Stimulated activated naive B cell treated with anti-CD40 and anti-IgM and Interleukin-4, amounts not matched to agents 10 μg/mL and 1 μg/mL and 100 μg/mL, for 72 hours (primary cell): ENCODE results near the gene PIGM.

Source experiments
- ATAC-seq, 2 donors: fragments of 150-1000 bp; cut with Tn5 transposase; replicated peaks; 2 replicates each; pipeline ENCODE4 v1.10.0; 2021; ENCODE audit warnings: moderate library complexity in 1 of 2
- DNase-seq: peaks from one replicate; pipeline ENCODE4 v3.0.0; 2021
- H3K27ac Mint-ChIP-seq: one replicate; pipeline ENCODE4 v1.8.0; 2022; ENCODE audit warnings: mild to moderate bottlenecking, mixed read lengths
- H3K27me3 Mint-ChIP-seq, 2 donors: one replicate each; pipeline ENCODE4 v1.8.0; 2022; ENCODE audit warnings: mixed read lengths in 2 of 2
- H3K36me3 Mint-ChIP-seq, 2 donors: one replicate each; pipeline ENCODE4 v1.8.0; 2022; ENCODE audit warnings: mixed read lengths in 2 of 2, mild to moderate bottlenecking in 1 of 2
- H3K4me1 Mint-ChIP-seq, 2 donors: one replicate each; pipeline ENCODE4 v1.8.0; 2022; ENCODE audit warnings: mixed read lengths in 2 of 2, mild to moderate bottlenecking in 1 of 2
- H3K4me3 Mint-ChIP-seq, 2 donors: one replicate each; pipeline ENCODE4 v1.8.0; 2022; ENCODE audit warnings: mild to moderate bottlenecking in 2 of 2, mixed read lengths in 2 of 2, moderate library complexity in 1 of 2
- H3K9me3 Mint-ChIP-seq, 2 donors: one replicate each; pipeline ENCODE4 v1.8.0; 2022; ENCODE audit warnings: mixed read lengths in 2 of 2, mild to moderate bottlenecking in 1 of 2

Gene PIGM

GRCh38 chr1:160031365-160032164 lies at the start of gene PIGM:
PIGM (minus strand) TSS chr1:160031990; CDS start chr1:160031739, 251 bp downstream.
- DNase-seq, result peak; percentile 84
- H3K4me3 Mint-ChIP-seq, result peak within 1 kb of the TSS; percentile 90 to 98
- peak; percentile 96 to 98 for ATAC-seq
- H3K27ac Mint-ChIP-seq, result peak within 1 kb of the TSS; percentile 94
- no peaks in the 10 kb centered on the region for H3K9me3 Mint-ChIP-seq
- peaks cover 4% of the 10 kb centered on the region in 2 donors for H3K36me3 Mint-ChIP-seq
- H3K4me1 Mint-ChIP-seq, result peaks cover 19 to 28% of the 10 kb centered on the region in 2 donors
- no peaks in the 10 kb centered on the region for H3K27me3 Mint-ChIP-seq

DNA sequence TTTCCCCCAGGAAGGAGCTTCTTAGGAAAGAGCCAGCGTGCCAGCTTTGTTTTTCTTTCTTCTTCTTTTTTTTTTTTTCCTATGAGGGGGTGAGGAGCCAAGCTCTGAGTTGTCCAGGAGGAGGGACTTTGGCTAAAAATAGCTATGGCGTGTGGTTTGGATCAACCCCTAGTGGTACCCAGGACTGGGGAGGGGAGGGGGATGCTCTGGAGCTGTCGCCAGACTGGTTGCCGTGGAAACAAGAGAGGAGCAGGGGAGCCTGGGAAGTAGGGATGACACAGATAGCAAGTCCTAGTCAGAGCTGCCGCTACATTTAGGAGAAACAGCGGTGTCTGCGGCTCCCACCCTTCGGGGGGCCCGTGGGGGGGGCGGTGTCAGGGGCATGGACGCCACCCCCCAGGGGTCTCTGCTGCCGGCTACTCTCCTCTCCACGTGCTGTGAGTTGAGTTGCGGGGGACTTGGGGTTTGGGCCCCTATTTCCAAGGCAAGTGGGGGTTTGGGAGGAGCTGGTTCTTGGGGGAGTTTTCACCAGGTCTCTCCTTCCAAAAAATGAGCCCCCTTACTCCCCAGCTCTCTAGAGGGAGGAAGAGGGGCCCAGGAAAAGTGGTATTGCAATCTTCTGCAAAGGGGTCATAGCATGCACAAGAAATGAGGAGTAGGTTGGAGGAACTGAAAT lies 49.6 kb upstream of the PIGM start, which contains the start of gene KCNJ9:
Gene KCNJ9 (plus strand): TSS at position 278 of the 676 bp plus-strand sequence. CDS start 2,493 bp downstream, outside the sequence.
- Mint-ChIP-seq H3K36me3 (peaks cover 2 to 3% of the 10 kb centered on the region in 2 donors), H3K9me3 (no peaks in the 10 kb centered on the region), H3K4me1 (peaks cover 11 to 25% of the 10 kb centered on the region in 2 donors), H3K27ac (no peak within 1 kb of the TSS), H3K4me3 (no peak within 1 kb of the TSS), H3K27me3 (peaks cover 42 to 58% of the 10 kb centered on the region in 2 donors)
- no peak for ATAC-seq
- DNase-seq, result no peak

DNA sequence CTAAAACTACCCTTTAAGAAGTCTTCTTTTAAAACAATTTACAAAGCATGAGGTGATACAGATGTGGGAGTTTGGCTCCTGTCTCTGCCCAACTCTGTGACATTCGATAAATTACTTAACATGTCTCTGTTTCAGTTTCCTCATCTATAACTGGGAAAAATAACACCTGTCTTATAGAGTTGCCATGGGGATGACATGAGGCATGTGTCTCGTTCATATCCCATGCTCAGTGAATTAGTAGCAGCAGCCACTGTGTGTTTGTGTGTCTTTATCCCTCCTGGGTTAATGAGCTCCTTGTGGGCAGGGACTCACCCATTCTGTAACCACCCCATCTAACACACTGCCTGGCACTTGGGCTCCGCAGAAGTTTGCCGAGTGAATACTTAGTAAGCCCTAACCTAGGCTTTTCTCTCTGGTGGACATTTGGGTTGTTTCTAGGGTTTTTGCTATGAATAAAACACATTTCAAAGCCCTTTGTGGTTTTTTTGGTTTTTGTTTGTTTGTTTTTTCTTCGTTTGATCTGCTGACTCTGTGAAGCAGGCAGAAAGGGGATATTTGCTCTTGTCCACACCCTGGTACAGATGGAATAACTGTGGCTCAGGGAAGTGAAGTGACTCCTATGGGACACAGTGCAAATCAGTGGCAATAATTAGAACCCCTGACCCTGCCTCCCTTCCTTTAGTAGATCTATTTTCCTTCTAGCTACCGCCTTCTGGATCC lies 48.8 kb upstream of the PIGM start:
- H3K27me3 Mint-ChIP-seq, result peaks cover 49 to 67% of the 10 kb centered on the region in 2 donors
- DNase-seq (no peak), ATAC-seq (no peak)
- H3K4me1 Mint-ChIP-seq, result peaks cover 9 to 20% of the 10 kb centered on the region in 2 donors
- H3K9me3 Mint-ChIP-seq, result no peaks in the 10 kb centered on the region
- peaks cover 0 to under 1% of the 10 kb centered on the region in 2 donors for H3K36me3 Mint-ChIP-seq
- H3K4me3 Mint-ChIP-seq, result no peak overlapping the region
- no peak overlapping the region for H3K27ac Mint-ChIP-seq

DNA sequence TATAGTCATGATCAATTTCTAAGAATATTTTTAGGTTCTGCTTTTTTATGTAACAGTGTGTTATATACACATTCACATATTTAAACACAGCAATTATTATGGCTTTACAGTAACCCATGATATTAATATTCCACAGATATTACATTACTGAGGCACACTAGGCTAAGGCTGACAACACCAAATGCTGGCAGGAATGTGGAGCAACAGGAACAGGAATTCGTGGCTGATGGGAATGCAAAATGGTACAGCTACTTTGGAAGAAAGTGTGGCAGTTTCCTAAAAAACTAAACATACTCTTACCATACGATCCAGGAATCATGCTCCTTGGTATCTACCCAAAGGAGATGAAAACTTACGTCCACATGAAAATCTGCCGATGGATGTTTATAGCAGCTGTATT lies 47.7 kb upstream of the PIGM start:
- H3K36me3 Mint-ChIP-seq, result no peaks in the 10 kb centered on the region
- peaks cover 8 to 18% of the 10 kb centered on the region in 2 donors for H3K4me1 Mint-ChIP-seq
- no peak for ATAC-seq
- peaks cover 49 to 77% of the 10 kb centered on the region in 2 donors for H3K27me3 Mint-ChIP-seq
- DNase-seq, result no peak
- H3K9me3 Mint-ChIP-seq, result no peaks in the 10 kb centered on the region
- no peak overlapping the region for H3K4me3 Mint-ChIP-seq
- H3K27ac Mint-ChIP-seq, result no peak overlapping the region

DNA sequence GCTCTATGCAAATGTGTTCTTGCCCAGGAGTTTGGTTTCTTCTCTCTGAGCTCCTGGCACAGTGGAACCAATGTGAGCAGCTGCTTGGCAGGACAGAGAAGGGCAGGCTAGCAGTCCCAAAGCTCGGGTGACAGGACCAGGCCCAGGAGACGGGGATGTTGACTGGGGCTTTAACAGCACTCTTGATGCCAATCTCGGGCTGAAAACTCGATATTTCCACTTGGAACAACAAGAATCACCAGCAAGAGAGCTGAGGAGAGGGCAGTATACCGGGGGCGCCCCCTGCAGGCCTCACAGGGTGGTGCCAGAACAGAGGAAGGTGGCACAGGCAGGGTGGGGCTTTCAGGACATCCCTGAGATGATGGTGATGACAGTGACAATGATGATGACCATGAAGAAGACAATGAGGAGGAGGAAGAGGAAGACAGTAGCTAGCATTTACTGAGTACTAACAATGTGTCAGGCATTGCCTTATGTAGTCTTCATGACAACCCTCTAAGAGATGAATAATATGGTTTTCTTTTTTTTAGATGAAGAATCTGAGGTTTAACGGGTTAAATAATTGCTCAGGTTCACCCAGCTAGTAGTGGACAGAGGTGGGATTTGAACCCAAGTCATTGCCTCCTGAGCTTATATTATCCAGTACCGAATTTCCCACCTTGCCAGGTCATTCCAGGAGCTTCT lies 46.9 kb upstream of the PIGM start:
- Mint-ChIP-seq H3K9me3 (no peaks in the 10 kb centered on the region), H3K4me3 (no peak overlapping the region), H3K27me3 (peaks cover 49 to 80% of the 10 kb centered on the region in 2 donors), H3K4me1 (peaks cover 5 to 13% of the 10 kb centered on the region in 2 donors), H3K36me3 (no peaks in the 10 kb centered on the region), H3K27ac (no peak overlapping the region)
- ATAC-seq, result peak; percentile 84 to 90
- DNase-seq, result peak; percentile 37

GRCh38 chr1:160077486-160077885 lies 45.7 kb upstream of the PIGM start:
- no peak for ATAC-seq
- no peaks in the 10 kb centered on the region for H3K36me3 Mint-ChIP-seq
- H3K4me1 Mint-ChIP-seq, result peaks cover 5 to 13% of the 10 kb centered on the region in 2 donors
- no peak overlapping the region for H3K27ac Mint-ChIP-seq
- H3K4me3 Mint-ChIP-seq, result no peak overlapping the region
- no peaks in the 10 kb centered on the region for H3K9me3 Mint-ChIP-seq
- DNase-seq, result no peak
- H3K27me3 Mint-ChIP-seq, result peaks cover 50 to 70% of the 10 kb centered on the region in 2 donors

DNA sequence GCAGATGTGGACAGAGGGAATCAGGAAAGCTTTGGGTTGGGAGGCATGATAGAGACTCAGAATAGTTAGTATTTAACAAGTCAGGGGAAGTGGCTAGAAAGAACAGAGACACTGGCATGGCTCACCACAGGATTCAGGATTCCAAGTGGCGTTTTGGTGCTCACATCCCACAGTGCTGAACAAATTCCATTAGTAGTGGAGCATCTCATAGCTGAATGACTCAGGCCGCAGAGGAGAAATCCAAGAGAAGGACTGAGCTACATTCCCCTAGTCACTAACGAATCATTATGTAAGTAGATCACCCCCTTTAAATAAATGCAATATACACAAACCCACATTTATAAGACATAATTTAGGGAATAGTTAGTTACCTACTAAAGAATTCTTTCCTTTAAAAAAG lies 44.5 kb upstream of the PIGM start:
- Mint-ChIP-seq H3K4me1 (peaks cover 6 to 20% of the 10 kb centered on the region in 2 donors), H3K9me3 (no peaks in the 10 kb centered on the region), H3K27me3 (peaks cover 49 to 68% of the 10 kb centered on the region in 2 donors), H3K27ac (no peak overlapping the region), H3K36me3 (no peaks in the 10 kb centered on the region), H3K4me3 (no peak overlapping the region)
- ATAC-seq (no peak), DNase-seq (no peak)

- Mint-ChIP-seq H3K4me1 (peaks cover 5 to 16% of the 10 kb centered on the region in 2 donors), H3K27me3 (peaks cover 46 to 67% of the 10 kb centered on the region in 2 donors), H3K36me3 (no peaks in the 10 kb centered on the region), H3K4me3 (no peak overlapping the region), H3K9me3 (no peaks in the 10 kb centered on the region), H3K27ac (no peak overlapping the region)
- ATAC-seq (no peak), DNase-seq (no peak)
Measured at GRCh38 chr1:160075836-160076235, 44.0 kb upstream of the PIGM start.

GRCh38 chr1:160074865-160075264 lies 43.1 kb upstream of the PIGM start:
- H3K9me3 Mint-ChIP-seq, result no peaks in the 10 kb centered on the region
- peaks cover 46 to 67% of the 10 kb centered on the region in 2 donors for H3K27me3 Mint-ChIP-seq
- H3K4me3 Mint-ChIP-seq, result no peak overlapping the region
- ATAC-seq (no peak), DNase-seq (no peak)
- H3K36me3 Mint-ChIP-seq, result peaks cover 0 to 1% of the 10 kb centered on the region in 2 donors
- no peak overlapping the region for H3K27ac Mint-ChIP-seq
- peaks cover 11 to 24% of the 10 kb centered on the region in 2 donors for H3K4me1 Mint-ChIP-seq

DNA sequence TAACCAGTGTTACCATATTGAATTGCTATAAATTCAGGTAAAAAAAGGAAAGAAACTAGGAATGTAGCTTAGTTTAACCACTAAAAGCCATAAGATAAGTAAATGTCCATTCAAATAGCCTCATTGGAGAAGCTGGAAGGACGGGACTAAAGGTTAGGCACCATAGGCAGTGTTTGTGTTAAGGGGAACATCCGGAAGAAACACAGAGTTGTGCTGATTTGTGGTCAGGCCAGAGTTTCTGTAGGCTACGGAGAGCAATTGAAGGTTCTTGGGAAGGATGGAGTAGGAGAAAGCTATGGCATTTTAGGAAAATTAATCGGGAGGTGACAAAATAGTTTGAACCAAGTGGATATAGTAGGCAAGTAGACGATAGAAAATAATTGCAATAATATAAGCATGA lies 39.5 kb upstream of the PIGM start:
- Mint-ChIP-seq H3K4me1 (peaks cover 11 to 25% of the 10 kb centered on the region in 2 donors), H3K9me3 (no peaks in the 10 kb centered on the region), H3K36me3 (peaks cover 0 to 1% of the 10 kb centered on the region in 2 donors), H3K27me3 (peaks cover 57 to 77% of the 10 kb centered on the region in 2 donors), H3K4me3 (no peak overlapping the region), H3K27ac (no peak overlapping the region)
- ATAC-seq, result no peak
- no peak for DNase-seq

- Mint-ChIP-seq H3K9me3 (no peaks in the 10 kb centered on the region), H3K27me3 (peaks cover 55 to 76% of the 10 kb centered on the region in 2 donors), H3K27ac (peak overlapping the region; percentile 10), H3K36me3 (peaks cover 0 to 1% of the 10 kb centered on the region in 2 donors), H3K4me1 (peaks cover 11 to 25% of the 10 kb centered on the region in 2 donors), H3K4me3 (peak overlapping the region; percentile 85 to 94)
- ATAC-seq (peak; percentile 73 to 86), DNase-seq (no peak)
Measured at GRCh38 chr1:160070243-160071163, 38.7 kb upstream of the PIGM start.

GRCh38 chr1:160069460-160070231 lies 37.9 kb upstream of the PIGM start, which contains the start of gene KCNJ10:
KCNJ10 (minus strand) TSS chr1:160070160; CDS start chr1:160042532, 27,628 bp downstream.
- Mint-ChIP-seq H3K4me1 (peaks cover 11 to 25% of the 10 kb centered on the region in 2 donors), H3K27me3 (peaks cover 59 to 73% of the 10 kb centered on the region in 2 donors), H3K4me3 (peak within 1 kb of the TSS; percentile 85 to 94), H3K27ac (peak within 1 kb of the TSS; percentile 10), H3K36me3 (peaks cover 0 to 1% of the 10 kb centered on the region in 2 donors), H3K9me3 (no peaks in the 10 kb centered on the region)
- DNase-seq (no peak), ATAC-seq (peak; percentile 42 to 50)
